ENCODE data around the gene MED26.
"Not testable (repeated sequence)": the region's sequence is repeated elsewhere in the genome, so short reads cannot be mapped to it uniquely, and the experiment has no call there.

The MED26 gene

DNA sequence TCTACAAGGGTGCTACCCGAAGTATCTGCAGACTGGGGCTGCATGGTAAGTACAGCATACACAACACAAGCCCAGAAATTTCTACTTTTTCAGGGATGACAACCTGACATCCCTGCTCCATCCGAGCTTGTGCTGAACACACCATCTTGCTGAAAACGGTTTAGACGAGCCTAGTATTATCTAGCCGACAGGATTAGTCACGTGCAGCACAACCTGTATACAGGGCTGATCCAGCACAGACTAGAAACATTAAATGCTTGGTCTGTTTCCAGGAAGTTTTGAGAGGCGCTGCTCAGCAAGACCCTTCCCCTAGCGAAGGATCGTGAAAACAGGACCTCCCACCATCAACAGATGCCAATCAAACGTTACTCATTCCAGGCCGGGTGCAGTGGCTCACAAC, 27.7 kb upstream of the MED26 start:
- H3K4me3 ChIP-seq (ENCODE audit: low read depth, low read length), result no peak overlapping the region
- TF ChIP-seq, protein P1, sequence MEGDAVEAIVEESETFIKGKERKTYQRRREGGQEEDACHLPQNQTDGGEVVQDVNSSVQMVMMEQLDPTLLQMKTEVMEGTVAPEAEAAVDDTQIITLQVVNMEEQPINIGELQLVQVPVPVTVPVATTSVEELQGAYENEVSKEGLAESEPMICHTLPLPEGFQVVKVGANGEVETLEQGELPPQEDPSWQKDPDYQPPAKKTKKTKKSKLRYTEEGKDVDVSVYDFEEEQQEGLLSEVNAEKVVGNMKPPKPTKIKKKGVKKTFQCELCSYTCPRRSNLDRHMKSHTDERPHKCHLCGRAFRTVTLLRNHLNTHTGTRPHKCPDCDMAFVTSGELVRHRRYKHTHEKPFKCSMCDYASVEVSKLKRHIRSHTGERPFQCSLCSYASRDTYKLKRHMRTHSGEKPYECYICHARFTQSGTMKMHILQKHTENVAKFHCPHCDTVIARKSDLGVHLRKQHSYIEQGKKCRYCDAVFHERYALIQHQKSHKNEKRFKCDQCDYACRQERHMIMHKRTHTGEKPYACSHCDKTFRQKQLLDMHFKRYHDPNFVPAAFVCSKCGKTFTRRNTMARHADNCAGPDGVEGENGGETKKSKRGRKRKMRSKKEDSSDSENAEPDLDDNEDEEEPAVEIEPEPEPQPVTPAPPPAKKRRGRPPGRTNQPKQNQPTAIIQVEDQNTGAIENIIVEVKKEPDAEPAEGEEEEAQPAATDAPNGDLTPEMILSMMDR (IDR thresholded peaks at IDR 0.05; ENCODE audit: low read depth, low read length), result no peak

DNA sequence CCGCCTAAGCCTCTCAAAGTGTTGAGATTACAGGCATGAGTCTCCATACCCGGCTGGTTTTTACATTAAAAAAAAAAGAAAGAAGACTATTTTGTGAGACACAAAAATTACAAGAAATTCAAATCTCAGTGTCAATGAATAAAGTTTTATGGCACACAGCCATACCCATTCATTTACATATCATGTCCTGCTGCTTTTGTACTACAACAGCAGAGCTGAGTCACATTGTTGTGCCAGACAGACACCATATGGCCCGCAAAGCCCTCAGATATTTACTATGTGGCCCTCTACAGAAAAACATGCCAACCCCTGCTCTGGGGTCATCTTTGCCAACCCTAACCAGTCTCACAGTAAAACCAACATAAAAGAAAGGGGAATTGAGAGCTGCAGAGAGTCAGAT, 26.6 kb upstream of the MED26 start:
- TF ChIP-seq, protein P1 (IDR thresholded peaks at IDR 0.05; ENCODE audit: low read depth, low read length), result no peak
- no peak overlapping the region for H3K4me3 ChIP-seq (ENCODE audit: low read depth, low read length)

DNA sequence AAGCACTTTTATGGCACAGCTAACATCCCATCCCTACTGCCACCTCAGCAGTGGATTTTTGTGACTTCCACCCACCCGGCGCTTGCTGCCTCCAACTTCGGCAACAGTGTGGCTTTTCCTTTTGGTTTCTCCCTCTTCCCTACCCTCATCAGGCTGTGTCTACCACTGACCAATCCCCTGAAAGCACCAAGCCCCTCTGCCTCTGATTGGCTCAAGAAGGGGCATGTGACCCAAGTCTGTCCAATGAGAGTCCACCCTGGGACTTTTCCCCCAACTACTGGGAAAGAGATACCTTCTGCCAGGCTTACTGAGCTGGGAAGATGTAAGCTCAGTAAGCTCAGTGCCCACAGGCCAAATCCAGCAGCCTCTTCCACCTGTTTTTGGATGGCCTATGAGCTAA, 26.1 kb upstream of the MED26 start:
- H3K4me3 ChIP-seq (ENCODE audit: low read depth, low read length), result no peak overlapping the region
- TF ChIP-seq, protein P1 (IDR thresholded peaks at IDR 0.05; ENCODE audit: low read depth, low read length), result no peak

DNA sequence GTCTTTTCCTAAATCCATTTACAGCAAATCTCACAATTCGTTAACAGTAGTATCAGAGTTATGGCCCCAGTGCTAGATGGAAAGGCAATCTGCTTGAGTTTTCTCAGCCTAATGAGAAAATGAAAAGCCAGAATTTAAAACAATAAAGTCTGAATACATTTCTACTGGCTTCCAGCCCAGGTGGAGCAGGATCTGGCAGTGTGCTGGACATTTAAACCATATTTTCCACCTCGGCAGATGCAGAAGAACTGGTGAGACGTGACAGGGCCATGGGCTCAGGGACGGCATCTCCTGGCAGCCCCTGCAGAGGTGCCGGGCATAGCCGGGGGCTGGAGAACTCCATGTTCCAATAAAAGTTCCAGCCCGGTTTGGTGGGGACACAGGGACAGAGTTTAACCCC, 24.9 kb upstream of the MED26 start:
- TF ChIP-seq, protein P1 (IDR thresholded peaks at IDR 0.05; ENCODE audit: low read depth, low read length), result no peak

DNA sequence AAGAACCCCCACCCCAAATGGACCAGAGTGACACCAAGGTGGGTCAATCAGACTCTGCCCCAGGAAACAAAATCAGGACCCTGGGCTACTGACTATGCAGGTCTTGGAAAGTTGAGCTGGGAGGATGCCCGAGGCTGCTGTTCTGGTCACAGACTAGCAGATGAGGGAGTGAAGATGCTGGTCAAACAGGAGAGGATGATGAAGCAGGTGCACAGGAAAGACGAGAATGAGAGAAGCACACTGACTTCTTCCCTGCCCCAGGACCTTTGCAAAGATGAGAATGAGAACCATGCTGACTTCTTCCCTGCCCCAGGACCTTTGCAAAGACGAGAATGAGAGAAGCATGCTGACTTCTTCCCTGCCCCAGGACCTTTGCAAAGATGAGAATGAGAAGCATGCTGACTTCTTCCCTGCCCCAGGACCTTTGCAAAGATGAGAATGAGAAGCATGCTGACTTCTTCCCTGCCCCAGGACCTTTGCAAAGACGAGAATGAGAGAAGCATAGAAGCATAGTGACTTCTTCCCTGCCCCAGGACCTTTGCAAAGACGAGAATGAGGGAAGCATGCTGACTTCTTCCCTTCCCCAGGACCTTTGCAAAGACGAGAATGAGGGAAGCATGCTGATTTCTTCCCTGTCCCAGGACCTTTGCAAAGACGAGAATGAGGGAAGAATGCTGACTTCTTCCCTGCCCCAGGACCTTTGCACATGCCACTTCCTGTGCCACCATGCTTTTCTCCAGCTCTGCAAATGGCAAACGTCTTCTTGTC, 23.6 kb upstream of the MED26 start:
- H3K4me3 ChIP-seq (ENCODE audit: low read depth, low read length), result not testable (repeated sequence)

More for the DNA sequence above, 24.9 kb upstream of the MED26 start:
- H3K4me3 ChIP-seq (ENCODE audit: low read depth, low read length), result no peak overlapping the region

DNA sequence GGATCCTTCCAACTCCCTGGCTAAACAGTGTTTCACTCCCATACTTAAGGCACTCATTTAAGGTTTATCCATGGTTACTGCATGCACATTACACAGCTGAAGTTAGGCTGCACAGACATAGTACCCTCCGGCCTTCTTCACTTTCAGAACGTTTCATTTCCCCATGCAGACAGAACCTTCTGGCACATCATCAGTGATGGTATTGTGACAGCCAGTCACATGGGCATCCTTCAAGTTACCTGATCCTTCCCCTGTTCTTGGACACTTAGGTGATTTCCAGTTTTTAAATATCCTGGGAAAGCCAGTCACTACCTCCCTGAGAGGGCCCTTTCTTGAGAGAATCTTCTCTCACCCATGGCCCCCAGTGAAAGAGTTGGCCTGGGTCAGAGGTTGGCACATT, 22.8 kb upstream of the MED26 start:
- H3K4me3 ChIP-seq (ENCODE audit: low read depth, low read length), result no peak overlapping the region
- TF ChIP-seq, protein P1 (IDR thresholded peaks at IDR 0.05; ENCODE audit: low read depth, low read length), result no peak

DNA sequence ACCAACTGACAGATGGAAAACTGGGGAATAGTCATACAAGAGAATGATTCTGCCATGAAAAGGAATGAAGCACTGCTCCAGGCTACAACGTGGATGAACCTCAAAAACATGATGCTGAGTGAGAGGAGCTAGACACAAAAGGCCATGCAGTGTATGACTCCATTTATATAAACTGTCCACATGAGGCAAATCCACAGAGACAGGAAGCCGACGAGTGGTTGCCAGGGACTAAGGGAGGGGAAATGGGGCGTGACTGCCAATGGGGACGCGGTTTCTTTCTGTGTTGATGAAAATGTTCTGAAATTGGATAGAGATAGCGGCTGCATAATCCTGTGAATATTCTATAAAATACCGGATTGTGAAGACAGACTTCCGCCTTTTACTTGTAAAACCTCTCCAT, 21.7 kb upstream of the MED26 start:
- H3K4me3 ChIP-seq (ENCODE audit: low read depth, low read length), result no peak overlapping the region
- TF ChIP-seq, protein P1 (IDR thresholded peaks at IDR 0.05; ENCODE audit: low read depth, low read length), result no peak

DNA sequence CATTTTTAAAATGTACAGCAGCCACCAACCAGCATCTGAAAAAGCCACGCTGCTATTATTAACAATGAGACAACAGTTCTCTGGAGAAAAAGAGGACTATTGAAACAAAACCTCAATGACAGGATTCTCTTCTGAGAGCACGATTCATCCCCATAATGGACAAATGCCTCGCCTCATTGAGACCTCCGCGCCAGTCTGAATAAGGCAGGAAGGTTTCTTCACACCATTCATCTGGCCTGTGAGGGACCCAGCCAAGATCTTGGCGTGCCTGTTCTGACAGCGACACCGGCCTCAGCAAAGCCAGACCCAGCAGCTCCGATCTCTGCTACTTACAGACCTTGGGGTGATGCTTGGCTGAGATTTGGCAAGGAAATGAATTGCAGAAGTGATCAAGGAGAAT, 17.1 kb upstream of the MED26 start:
- H3K4me3 ChIP-seq (ENCODE audit: low read depth, low read length), result no peak overlapping the region
- TF ChIP-seq, protein P1 (IDR thresholded peaks at IDR 0.05; ENCODE audit: low read depth, low read length), result no peak
